ENCODE data around the gene ALDH1L2. TPM values are rescaled to one million over a fixed set of nuclear protein-coding genes. Genes with fewer than 3 reads are reported as not detected.

ALDH1L2 gene
- total RNA-seq, 1 experiment from 2014 or later: 26.1 TPM

DNA sequence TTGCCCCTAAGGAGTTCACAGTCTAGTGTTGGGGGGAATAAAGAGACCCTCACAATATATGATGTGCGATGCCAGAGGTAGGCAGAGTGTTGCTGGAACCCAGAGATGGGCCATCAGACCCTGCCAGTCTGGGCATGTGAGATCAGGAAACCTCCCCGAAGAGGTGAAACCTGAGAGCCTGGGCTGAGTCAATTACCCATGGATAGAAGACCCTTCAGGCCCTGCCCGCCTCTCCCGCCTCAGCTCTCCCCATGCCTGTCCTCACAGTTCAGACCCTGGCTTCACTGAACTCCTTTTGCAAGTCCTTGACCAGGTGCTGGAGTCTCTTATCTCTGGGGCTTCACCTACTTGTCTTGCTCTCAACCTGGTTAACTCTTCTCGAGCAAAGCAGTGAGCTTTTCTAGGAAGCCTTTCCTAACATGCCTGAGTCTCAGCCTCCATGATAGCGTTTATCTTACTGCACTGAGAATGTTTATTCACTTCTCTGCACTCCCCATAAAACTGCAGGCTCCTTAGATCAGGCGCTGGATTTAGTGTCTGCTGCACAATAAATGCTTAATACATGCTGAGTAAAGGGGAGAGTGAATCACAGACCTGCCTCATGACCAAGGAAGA is 19.6 kb downstream of the ALDH1L2 start:
- CTCF ChIA-PET: no interaction called here

DNA sequence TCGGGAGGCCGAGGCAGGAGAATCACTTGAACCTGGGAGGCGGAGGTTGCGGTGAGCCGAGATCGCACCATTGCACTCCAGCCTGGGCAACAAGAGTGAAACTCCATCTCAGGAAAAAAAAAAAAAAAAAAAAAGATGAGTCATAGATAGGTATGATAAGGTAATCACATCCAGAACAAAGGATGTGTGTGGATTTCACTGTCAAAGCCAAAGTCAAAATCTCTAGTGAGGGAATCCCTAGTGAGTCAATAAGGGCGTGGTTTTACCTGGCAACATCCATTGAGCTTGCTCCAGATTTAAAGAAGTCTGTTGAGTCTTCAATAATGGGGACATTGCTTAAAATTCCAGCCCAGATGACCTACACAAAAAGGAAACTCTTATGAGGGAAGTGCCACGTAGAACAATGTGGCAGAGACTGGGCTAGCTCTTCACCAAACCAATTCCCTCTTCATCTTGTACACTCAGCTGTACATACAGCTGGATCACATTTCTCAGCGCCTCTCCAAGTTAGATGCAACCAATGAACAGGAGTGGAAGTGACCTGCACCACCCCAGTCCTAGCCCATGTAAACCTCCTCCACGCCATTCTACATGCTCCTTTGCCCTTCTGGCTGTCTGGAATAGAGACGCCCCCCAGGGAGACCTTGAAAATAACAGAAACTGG is 23.4 kb downstream of the ALDH1L2 start:
- ChIA-PET CTCF (interaction anchor here (0.7 kb wide), 1 partner anchor 322 kb away, joined by 5 read pairs; no protein-coding TSS in a partner anchor), POLR2A (no interaction called here)
- BruUV-seq (replicated peaks): no TSS peak
- TF ChIP-seq, protein P1, sequence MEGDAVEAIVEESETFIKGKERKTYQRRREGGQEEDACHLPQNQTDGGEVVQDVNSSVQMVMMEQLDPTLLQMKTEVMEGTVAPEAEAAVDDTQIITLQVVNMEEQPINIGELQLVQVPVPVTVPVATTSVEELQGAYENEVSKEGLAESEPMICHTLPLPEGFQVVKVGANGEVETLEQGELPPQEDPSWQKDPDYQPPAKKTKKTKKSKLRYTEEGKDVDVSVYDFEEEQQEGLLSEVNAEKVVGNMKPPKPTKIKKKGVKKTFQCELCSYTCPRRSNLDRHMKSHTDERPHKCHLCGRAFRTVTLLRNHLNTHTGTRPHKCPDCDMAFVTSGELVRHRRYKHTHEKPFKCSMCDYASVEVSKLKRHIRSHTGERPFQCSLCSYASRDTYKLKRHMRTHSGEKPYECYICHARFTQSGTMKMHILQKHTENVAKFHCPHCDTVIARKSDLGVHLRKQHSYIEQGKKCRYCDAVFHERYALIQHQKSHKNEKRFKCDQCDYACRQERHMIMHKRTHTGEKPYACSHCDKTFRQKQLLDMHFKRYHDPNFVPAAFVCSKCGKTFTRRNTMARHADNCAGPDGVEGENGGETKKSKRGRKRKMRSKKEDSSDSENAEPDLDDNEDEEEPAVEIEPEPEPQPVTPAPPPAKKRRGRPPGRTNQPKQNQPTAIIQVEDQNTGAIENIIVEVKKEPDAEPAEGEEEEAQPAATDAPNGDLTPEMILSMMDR (IDR thresholded peaks at IDR 0.05; ENCODE audit: insufficient read depth in 1 of 2, low read depth in 1 of 2, low read length in 1 of 2, severe bottlenecking in 1 of 2, unreplicated experiment in 1 of 2): no peak
- H3K4me1 ChIP-seq: no peaks in the 10 kb centered on the region
- H3K36me3 ChIP-seq (ENCODE audit: control insufficient read depth, insufficient read depth, low read length): no peaks in the 10 kb centered on the region
- H3K27ac Mint-ChIP-seq (ENCODE audit: unreplicated experiment): no peak overlapping the region
- H3K4me3 Mint-ChIP-seq (ENCODE audit: unreplicated experiment): no peak overlapping the region
- peaks cover 12% of the 10 kb centered on the region for H3K9me3 Mint-ChIP-seq (ENCODE audit: unreplicated experiment)
- H3K9me3 ChIP-seq: peaks cover 7% of the 10 kb centered on the region
- peaks cover 33% of the 10 kb centered on the region for H3K36me3 Mint-ChIP-seq (ENCODE audit: insufficient read depth, unreplicated experiment)
- intact Hi-C loops (cut with micrococcal nuclease; ENCODE audit: unreplicated experiment): no loop called here
- H3K4me1 Mint-ChIP-seq (ENCODE audit: low read depth, unreplicated experiment): peaks cover 6% of the 10 kb centered on the region
- H3K27me3 Mint-ChIP-seq (ENCODE audit: insufficient read depth, unreplicated experiment): no peaks in the 10 kb centered on the region
- H3K27me3 ChIP-seq (replicated peaks; ENCODE audit: control insufficient read depth, insufficient read depth, low read length): no peaks in the 10 kb centered on the region; the same call in 1 of the 2 replicates
- H3K4me3 ChIP-seq (ENCODE audit: low read depth, low read length): no peak overlapping the region
- no peak for DNase-seq

More for the DNA sequence above, 19.6 kb downstream of the ALDH1L2 start:
- TF ChIP-seq, protein P1 (IDR thresholded peaks at IDR 0.05; ENCODE audit: insufficient read depth in 1 of 2, low read depth in 1 of 2, low read length in 1 of 2, severe bottlenecking in 1 of 2, unreplicated experiment in 1 of 2): no peak
- H3K36me3 ChIP-seq (ENCODE audit: control insufficient read depth, insufficient read depth, low read length): no peaks in the 10 kb centered on the region
- H3K4me1 Mint-ChIP-seq (ENCODE audit: low read depth, unreplicated experiment): peaks cover 6% of the 10 kb centered on the region
- DNase-seq: no peak
- BruUV-seq (replicated peaks): no TSS peak
- intact Hi-C loops (cut with micrococcal nuclease; ENCODE audit: unreplicated experiment): no loop called here
- peaks cover 39% of the 10 kb centered on the region for H3K36me3 Mint-ChIP-seq (ENCODE audit: insufficient read depth, unreplicated experiment)
- no peaks in the 10 kb centered on the region for H3K9me3 Mint-ChIP-seq (ENCODE audit: unreplicated experiment)
- H3K27ac Mint-ChIP-seq (ENCODE audit: unreplicated experiment): no peak overlapping the region
- no peak overlapping the region for H3K4me3 ChIP-seq (ENCODE audit: low read depth, low read length)
- no peaks in the 10 kb centered on the region for H3K4me1 ChIP-seq
- H3K27me3 Mint-ChIP-seq (ENCODE audit: insufficient read depth, unreplicated experiment): no peaks in the 10 kb centered on the region
- no peaks in the 10 kb centered on the region for H3K9me3 ChIP-seq
- no peak overlapping the region for H3K4me3 Mint-ChIP-seq (ENCODE audit: unreplicated experiment)
- no peaks in the 10 kb centered on the region for H3K27me3 ChIP-seq (replicated peaks; ENCODE audit: control insufficient read depth, insufficient read depth, low read length)
- POLR2A ChIA-PET: no interaction called here

DNA sequence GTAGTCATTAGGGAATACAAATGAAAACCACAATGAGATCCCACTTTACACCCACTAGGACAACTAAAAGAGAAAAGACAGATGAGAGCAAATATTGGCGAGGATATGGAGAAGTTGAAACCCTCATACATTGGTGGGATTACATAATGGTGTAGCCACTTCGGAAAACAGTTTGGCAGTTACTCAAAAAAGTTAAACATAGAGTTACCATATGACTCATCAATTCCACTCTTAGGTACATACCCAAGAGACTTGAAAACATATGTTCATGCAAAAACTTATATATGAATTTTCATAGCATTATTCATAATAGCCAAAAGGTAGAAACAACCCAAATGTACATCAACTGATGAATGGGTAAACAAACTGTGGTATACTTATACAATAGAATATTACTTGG is 27.1 kb downstream of the ALDH1L2 start:
- no peaks in the 10 kb centered on the region for H3K27me3 Mint-ChIP-seq (ENCODE audit: insufficient read depth, unreplicated experiment)
- no peaks in the 10 kb centered on the region for H3K4me1 ChIP-seq
- no peaks in the 10 kb centered on the region for H3K36me3 ChIP-seq (ENCODE audit: control insufficient read depth, insufficient read depth, low read length)
- peaks cover 24% of the 10 kb centered on the region for H3K9me3 Mint-ChIP-seq (ENCODE audit: unreplicated experiment)
- H3K4me3 Mint-ChIP-seq (ENCODE audit: unreplicated experiment): no peak overlapping the region
- H3K36me3 Mint-ChIP-seq (ENCODE audit: insufficient read depth, unreplicated experiment): peaks cover 22% of the 10 kb centered on the region
- no TSS peak for BruUV-seq (replicated peaks)
- TF ChIP-seq, protein P1 (IDR thresholded peaks at IDR 0.05; ENCODE audit: insufficient read depth in 1 of 2, low read depth in 1 of 2, low read length in 1 of 2, severe bottlenecking in 1 of 2, unreplicated experiment in 1 of 2): no peak
- no peak overlapping the region for H3K4me3 ChIP-seq (ENCODE audit: low read depth, low read length)
- no peak for DNase-seq
- H3K4me1 Mint-ChIP-seq (ENCODE audit: low read depth, unreplicated experiment): peaks cover 6% of the 10 kb centered on the region
- H3K27ac Mint-ChIP-seq (ENCODE audit: unreplicated experiment): no peak overlapping the region
- intact Hi-C loops (cut with micrococcal nuclease; ENCODE audit: unreplicated experiment): loop anchor here (10.0 kb wide), 1 partner anchor 182 kb away; no protein-coding TSS in a partner anchor
- CTCF ChIA-PET: no interaction called here
- POLR2A ChIA-PET: no interaction called here
- H3K9me3 ChIP-seq: peaks cover 12% of the 10 kb centered on the region
- H3K27me3 ChIP-seq (replicated peaks; ENCODE audit: control insufficient read depth, insufficient read depth, low read length): no peaks in the 10 kb centered on the region; the same call in 1 of the 2 replicates

All from Caco-2 (cell line).